ENCODE data around the gene HCAR3. TPM values are rescaled to one million over a fixed set of nuclear protein-coding genes. Genes with fewer than 3 reads are reported as not detected.
"Not testable (repeated sequence)": the region's sequence is repeated elsewhere in the genome, so short reads cannot be mapped to it uniquely, and the experiment has no call there.

HCAR3 gene
- polyA plus RNA-seq, 2 donors: 7.5 to 10.2 TPM

GRCh38 chr12:122702890-122703611, 13.6 kb downstream of the HCAR3 start, which contains the start of gene HCAR2:
TSS of gene HCAR2 (minus strand) at chr12:122703357. CDS start at chr12:122703283, 74 bp downstream.
- Histone ChIP-seq H3K4me3 (ENCODE audit: low read depth in 1 of 2, low read length in 2 of 2) (peak within 1 kb of the TSS; percentile 40 to 46), H3K27ac (ENCODE audit: low read depth in 2 of 2, low read length in 1 of 2) (peak within 1 kb of the TSS; percentile 76 to 84)
- H3K9me3 ChIP-seq (ENCODE audit: control insufficient read depth in 2 of 2, insufficient read depth in 1 of 2, low read depth in 1 of 2, low read length in 1 of 2); H3K36me3 ChIP-seq (ENCODE audit: control insufficient read depth in 2 of 2, insufficient read depth in 2 of 2, low read length in 1 of 2); H3K4me1 ChIP-seq (ENCODE audit: control insufficient read depth in 2 of 2, insufficient read depth in 2 of 2, low read length in 1 of 2); H3K27me3 ChIP-seq (ENCODE audit: control insufficient read depth in 1 of 2, insufficient read depth in 2 of 2, low read length in 2 of 2): not testable (repeated sequence)
- WGBS, 2 donors: 59 to 73% methylated on average over 22 of the region's 22 CpGs

GRCh38 chr12:122701481-122701880, 15.1 kb downstream of the HCAR3 start:
- H3K4me1 ChIP-seq (ENCODE audit: control insufficient read depth in 2 of 2, insufficient read depth in 2 of 2, low read length in 1 of 2); H3K27me3 ChIP-seq (ENCODE audit: control insufficient read depth in 1 of 2, insufficient read depth in 2 of 2, low read length in 2 of 2); H3K36me3 ChIP-seq (ENCODE audit: control insufficient read depth in 2 of 2, insufficient read depth in 2 of 2, low read length in 1 of 2); H3K9me3 ChIP-seq (ENCODE audit: control insufficient read depth in 2 of 2, insufficient read depth in 1 of 2, low read depth in 1 of 2, low read length in 1 of 2): not testable (repeated sequence)
- 38 to 40% methylated on average over 4 of the region's 4 CpGs for WGBS, 2 donors
- H3K27ac ChIP-seq (ENCODE audit: low read depth in 2 of 2, low read length in 1 of 2): peak overlapping the region; percentile 47 to 54
- peak overlapping the region; percentile 30 to 40 for H3K4me3 ChIP-seq (ENCODE audit: low read depth in 1 of 2, low read length in 2 of 2)

- WGBS, 2 donors: 53 to 58% methylated on average over 1 to 2 of the region's 9 CpGs
- H3K27me3 ChIP-seq (ENCODE audit: control insufficient read depth in 1 of 2, insufficient read depth in 2 of 2, low read length in 2 of 2); H3K9me3 ChIP-seq (ENCODE audit: control insufficient read depth in 2 of 2, insufficient read depth in 1 of 2, low read depth in 1 of 2, low read length in 1 of 2); H3K4me1 ChIP-seq (ENCODE audit: control insufficient read depth in 2 of 2, insufficient read depth in 2 of 2, low read length in 1 of 2); H3K36me3 ChIP-seq (ENCODE audit: control insufficient read depth in 2 of 2, insufficient read depth in 2 of 2, low read length in 1 of 2): not testable (repeated sequence)
- Histone ChIP-seq H3K27ac (ENCODE audit: low read depth in 2 of 2, low read length in 1 of 2) (peak overlapping the region; percentile 84 to 91), H3K4me3 (ENCODE audit: low read depth in 1 of 2, low read length in 2 of 2) (peak overlapping the region in 1 of 2 donors; percentile 30)
Observed at GRCh38 chr12:122700038-122700710, 16.4 kb downstream of the HCAR3 start.

- not testable (repeated sequence) for H3K9me3 ChIP-seq (ENCODE audit: control insufficient read depth in 2 of 2, insufficient read depth in 1 of 2, low read depth in 1 of 2, low read length in 1 of 2); H3K27me3 ChIP-seq (ENCODE audit: control insufficient read depth in 1 of 2, insufficient read depth in 2 of 2, low read length in 2 of 2); H3K36me3 ChIP-seq (ENCODE audit: control insufficient read depth in 2 of 2, insufficient read depth in 2 of 2, low read length in 1 of 2); H3K4me1 ChIP-seq (ENCODE audit: control insufficient read depth in 2 of 2, insufficient read depth in 2 of 2, low read length in 1 of 2); H3K4me3 ChIP-seq (ENCODE audit: low read depth in 1 of 2, low read length in 2 of 2)
- H3K27ac ChIP-seq (ENCODE audit: low read depth in 2 of 2, low read length in 1 of 2): peak overlapping the region; percentile 13 to 27
- 47 to 67% methylated on average over 2 of the region's 2 CpGs for WGBS, 2 donors
Observed at GRCh38 chr12:122696922-122697321, 19.7 kb downstream of the HCAR3 start.

- H3K4me3 ChIP-seq (ENCODE audit: low read depth in 1 of 2, low read length in 2 of 2): no peak overlapping the region
- no peaks in the 10 kb centered on the region for H3K36me3 ChIP-seq (ENCODE audit: control insufficient read depth in 2 of 2, insufficient read depth in 2 of 2, low read length in 1 of 2)
- H3K27me3 ChIP-seq (ENCODE audit: control insufficient read depth in 1 of 2, insufficient read depth in 2 of 2, low read length in 2 of 2): no peaks in the 10 kb centered on the region
- H3K4me1 ChIP-seq (ENCODE audit: control insufficient read depth in 2 of 2, insufficient read depth in 2 of 2, low read length in 1 of 2): no peaks in the 10 kb centered on the region
- WGBS, 2 donors: 69 to 81% methylated on average over 3 of the region's 3 CpGs
- no peak overlapping the region for H3K27ac ChIP-seq (ENCODE audit: low read depth in 2 of 2, low read length in 1 of 2)
- no peaks in the 10 kb centered on the region for H3K9me3 ChIP-seq (ENCODE audit: control insufficient read depth in 2 of 2, insufficient read depth in 1 of 2, low read depth in 1 of 2, low read length in 1 of 2)
Observed at GRCh38 chr12:122691566-122691965, 25.0 kb downstream of the HCAR3 start.

GRCh38 chr12:122688291-122688690, 28.3 kb downstream of the HCAR3 start:
- no peaks in the 10 kb centered on the region for H3K9me3 ChIP-seq (ENCODE audit: control insufficient read depth in 2 of 2, insufficient read depth in 1 of 2, low read depth in 1 of 2, low read length in 1 of 2)
- H3K36me3 ChIP-seq (ENCODE audit: control insufficient read depth in 2 of 2, insufficient read depth in 2 of 2, low read length in 1 of 2): no peaks in the 10 kb centered on the region
- no peaks in the 10 kb centered on the region for H3K27me3 ChIP-seq (ENCODE audit: control insufficient read depth in 1 of 2, insufficient read depth in 2 of 2, low read length in 2 of 2)
- no peak overlapping the region for H3K4me3 ChIP-seq (ENCODE audit: low read depth in 1 of 2, low read length in 2 of 2)
- WGBS, 2 donors: 81 to 84% methylated on average over 3 of the region's 3 CpGs
- no peaks in the 10 kb centered on the region for H3K4me1 ChIP-seq (ENCODE audit: control insufficient read depth in 2 of 2, insufficient read depth in 2 of 2, low read length in 1 of 2)
- peak overlapping the region in 1 of 2 donors; percentile 2 for H3K27ac ChIP-seq (ENCODE audit: low read depth in 2 of 2, low read length in 1 of 2)

GRCh38 chr12:122687086-122687485, 29.5 kb downstream of the HCAR3 start:
- Histone ChIP-seq H3K9me3 (ENCODE audit: control insufficient read depth in 2 of 2, insufficient read depth in 1 of 2, low read depth in 1 of 2, low read length in 1 of 2) (no peaks in the 10 kb centered on the region), H3K36me3 (ENCODE audit: control insufficient read depth in 2 of 2, insufficient read depth in 2 of 2, low read length in 1 of 2) (no peaks in the 10 kb centered on the region), H3K4me3 (ENCODE audit: low read depth in 1 of 2, low read length in 2 of 2) (no peak overlapping the region), H3K4me1 (ENCODE audit: control insufficient read depth in 2 of 2, insufficient read depth in 2 of 2, low read length in 1 of 2) (no peaks in the 10 kb centered on the region), H3K27ac (ENCODE audit: low read depth in 2 of 2, low read length in 1 of 2) (no peak overlapping the region), H3K27me3 (ENCODE audit: control insufficient read depth in 1 of 2, insufficient read depth in 2 of 2, low read length in 2 of 2) (no peaks in the 10 kb centered on the region)
- 44 to 48% methylated on average over 5 of the region's 5 CpGs for WGBS, 2 donors

GRCh38 chr12:122686538-122686937, 30.1 kb downstream of the HCAR3 start:
- Histone ChIP-seq H3K36me3 (ENCODE audit: control insufficient read depth in 2 of 2, insufficient read depth in 2 of 2, low read length in 1 of 2) (no peaks in the 10 kb centered on the region), H3K4me3 (ENCODE audit: low read depth in 1 of 2, low read length in 2 of 2) (no peak overlapping the region), H3K27me3 (ENCODE audit: control insufficient read depth in 1 of 2, insufficient read depth in 2 of 2, low read length in 2 of 2) (no peaks in the 10 kb centered on the region), H3K27ac (ENCODE audit: low read depth in 2 of 2, low read length in 1 of 2) (no peak overlapping the region), H3K4me1 (ENCODE audit: control insufficient read depth in 2 of 2, insufficient read depth in 2 of 2, low read length in 1 of 2) (no peaks in the 10 kb centered on the region), H3K9me3 (ENCODE audit: control insufficient read depth in 2 of 2, insufficient read depth in 1 of 2, low read depth in 1 of 2, low read length in 1 of 2) (no peaks in the 10 kb centered on the region)
- 88 to 94% methylated on average over 3 of the region's 3 CpGs for WGBS, 2 donors

- H3K27me3 ChIP-seq (ENCODE audit: control insufficient read depth in 1 of 2, insufficient read depth in 2 of 2, low read length in 2 of 2): no peaks in the 10 kb centered on the region
- WGBS, 2 donors: 70 to 75% methylated on average over 5 of the region's 5 CpGs
- no peaks in the 10 kb centered on the region for H3K36me3 ChIP-seq (ENCODE audit: control insufficient read depth in 2 of 2, insufficient read depth in 2 of 2, low read length in 1 of 2)
- no peaks in the 10 kb centered on the region for H3K9me3 ChIP-seq (ENCODE audit: control insufficient read depth in 2 of 2, insufficient read depth in 1 of 2, low read depth in 1 of 2, low read length in 1 of 2)
- no peak overlapping the region for H3K27ac ChIP-seq (ENCODE audit: low read depth in 2 of 2, low read length in 1 of 2)
- H3K4me3 ChIP-seq (ENCODE audit: low read depth in 1 of 2, low read length in 2 of 2): no peak overlapping the region
- peaks cover 0 to under 1% of the 10 kb centered on the region in 2 donors for H3K4me1 ChIP-seq (ENCODE audit: control insufficient read depth in 2 of 2, insufficient read depth in 2 of 2, low read length in 1 of 2)
Observed at GRCh38 chr12:122684297-122684813, 32.3 kb downstream of the HCAR3 start.
